GM12878 (cell line): Measurements from ENCODE around the gene CARD11. TPM values are rescaled to one million over a fixed set of nuclear protein-coding genes. Genes with fewer than 3 reads are reported as not detected.

Experiments
- ATAC-seq: fragments of 200-7000 bp; cut with Tn5 transposase; 3 replicates; pipeline ENCODE4 v1.9.1; 2020; ENCODE audit warnings: mild to moderate bottlenecking, moderate library complexity
- BruUV-seq: library from RNA; stranded (reverse); fragments of 400-500 nt; replicated peaks from 2 replicates; lab custom pipeline; 2021; lab: Mats Ljungman, UMichigan
- CTCF ChIA-PET: fragments of 300-600 bp; sonication (Branson Sonifier 250); formaldehyde crosslinking; extraction: SDS; loops from one replicate; lab custom pipeline; 2021; ENCODE audit warnings: inconsistent platforms; lab: Yijun Ruan, JAX
- POLR2A ChIA-PET: fragments of 350-600 bp; formaldehyde crosslinking; extraction: SDS; loops from one replicate; lab custom pipeline; 2021; ENCODE audit warnings: inconsistent platforms; lab: Charles Lee
- RAD21 ChIA-PET: fragments of 300-600 bp; sonication (Branson Sonifier 250); formaldehyde crosslinking; loops from one replicate; lab custom pipeline; 2023; ENCODE audit warnings: antibody characterized with exemption; ENCODE audit not compliant: unreplicated experiment; lab: Charles Lee
- SMC1A ChIA-PET: fragments of 300-600 bp; sonication (Branson Sonifier 250); formaldehyde crosslinking; loops from one replicate; lab custom pipeline; 2023; ENCODE audit not compliant: unreplicated experiment, uncharacterized antibody; lab: Charles Lee
- DNase-seq: peaks from one replicate; pipeline ENCODE4 v3.0.0-alpha.2; 2011; ENCODE audit warnings: low read depth, low spot score
- FAIRE-seq: peaks from 3 replicates; lab custom pipeline; 2011; peaks lifted over from hg19 to GRCh38; lab: Jason Lieb, UNC
- H2AFZ ChIP-seq: 2 replicates; pipeline ENCODE4 v1.6.0; 2011; ENCODE audit warnings: low read depth, low read length, control low read depth; ENCODE audit not compliant: control insufficient read depth
- H3K27ac ChIP-seq: 2 replicates; pipeline ENCODE4 v1.5.1; 2011; ENCODE audit warnings: control low read depth; ENCODE audit not compliant: control insufficient read depth, insufficient read depth
- H3K27me3 ChIP-seq, 2 experiments: replicated peaks in 1 of 2; 2 replicates each; pipeline versions ENCODE4 v1.6.0 to v1.6.1; 2011; ENCODE audit warnings: low read length in 1 of 2; ENCODE audit not compliant: control insufficient read depth in 2 of 2, insufficient read depth in 2 of 2
- H3K36me3 ChIP-seq, 2 experiments: 2 replicates each; pipeline ENCODE4 v1.5.1; 2011; ENCODE audit warnings: low read length in 1 of 2; ENCODE audit not compliant: control insufficient read depth in 2 of 2, insufficient read depth in 2 of 2
- H3K4me1 ChIP-seq: 2 replicates; pipeline ENCODE4 v1.6.1; 2011; ENCODE audit warnings: mild to moderate bottlenecking, low read length, moderate library complexity, mixed read lengths; ENCODE audit not compliant: control insufficient read depth, insufficient read depth
- H3K4me2 ChIP-seq: 2 replicates; pipeline ENCODE4 v1.6.0; 2011; ENCODE audit warnings: control low read depth; ENCODE audit not compliant: control insufficient read depth, insufficient read depth
- H3K4me3 ChIP-seq: fragments of 200-600 bp; sonication (generic); 2 replicates; pipeline ENCODE4 v1.5.1; 2016
- H3K79me2 ChIP-seq: 2 replicates; pipeline ENCODE4 v1.6.0; 2011; ENCODE audit warnings: low read length; ENCODE audit not compliant: control insufficient read depth, insufficient read depth
- H3K9ac ChIP-seq: 2 replicates; pipeline ENCODE4 v1.8.0; 2011; ENCODE audit warnings: low read length, control low read depth, mixed read lengths; ENCODE audit not compliant: control insufficient read depth, insufficient read depth
- H3K9me3 ChIP-seq: replicated peaks from 3 replicates; pipeline ENCODE4 v1.5.1; 2011; ENCODE audit warnings: mild to moderate bottlenecking, low read length; ENCODE audit not compliant: control insufficient read depth, insufficient read depth
- H4K20me1 ChIP-seq: 2 replicates; pipeline ENCODE4 v1.6.0; 2011; ENCODE audit not compliant: control insufficient read depth, insufficient read depth
- ATF2 ChIP-seq: IDR thresholded peaks from 2 replicates; pipeline ENCODE4 v1.6.1; 2012; ENCODE audit warnings: low read length, inconsistent platforms
- BCL11A ChIP-seq: IDR thresholded peaks from 2 replicates; pipeline ENCODE4 v1.6.1; 2011; ENCODE audit warnings: low read depth, low read length
- BCL3 ChIP-seq: IDR thresholded peaks from 2 replicates; pipeline ENCODE4 v1.6.1; 2011; ENCODE audit warnings: borderline replicate concordance, low read depth, mild to moderate bottlenecking, moderate library complexity, low read length; ENCODE audit not compliant: insufficient read depth, poor library complexity, severe bottlenecking
- CHD2 ChIP-seq: IDR thresholded peaks from 2 replicates; pipeline ENCODE4 v1.6.1; 2011; ENCODE audit warnings: low read depth, low read length, improper control_type of control experiment, borderline replicate concordance
- CREB1 ChIP-seq: IDR thresholded peaks from 2 replicates; pipeline ENCODE4 v1.6.1; 2012; ENCODE audit warnings: low read depth, mild to moderate bottlenecking, inconsistent platforms
- CREM ChIP-seq: IDR thresholded peaks from 2 replicates; pipeline ENCODE4 v1.6.1; 2014; ENCODE audit warnings: antibody characterized with exemption, low read depth
- EED ChIP-seq: sonication (generic); IDR thresholded peaks from 2 replicates; pipeline ENCODE4 v1.6.1; 2016; ENCODE audit warnings: antibody characterized with exemption, low read depth
- EP300 ChIP-seq, 2 experiments: fragments of 150-350 bp in 1 of 2; IDR thresholded peaks; 2 replicates each; pipeline ENCODE4 v1.6.1; 2011 to 2012; ENCODE audit warnings: low read depth in 2 of 2, low read length in 2 of 2, borderline replicate concordance in 1 of 2, improper control_type of control experiment in 1 of 2, inconsistent platforms in 1 of 2; ENCODE audit not compliant: control insufficient read depth in 1 of 2
- IKZF1 ChIP-seq: fragments of 450-650 bp; conservative IDR thresholded peaks from 2 replicates; pipeline ENCODE4 v1.6.1; 2017; ENCODE audit warnings: antibody characterized with exemption, mild to moderate bottlenecking
- IRF3 ChIP-seq: fragments of 450-650 bp; IDR thresholded peaks from 2 replicates; pipeline ENCODE4 v1.6.1; 2014; ENCODE audit warnings: mild to moderate bottlenecking
- IRF4 ChIP-seq: IDR thresholded peaks from 2 replicates; pipeline ENCODE4 v1.6.1; 2011; ENCODE audit warnings: low read depth, low read length
- JUNB ChIP-seq: IDR thresholded peaks from 2 replicates; pipeline ENCODE4 v1.6.1; 2016; ENCODE audit warnings: antibody characterized with exemption, mild to moderate bottlenecking
- MEF2A ChIP-seq: IDR thresholded peaks from 2 replicates; pipeline ENCODE4 v1.6.1; 2011; ENCODE audit warnings: low read depth, mild to moderate bottlenecking, low read length, moderate library complexity; ENCODE audit not compliant: insufficient read depth
- NR2C2 ChIP-seq: IDR thresholded peaks from 2 replicates; pipeline ENCODE4 v1.6.1; 2011; ENCODE audit warnings: borderline replicate concordance, low read depth; ENCODE audit not compliant: control insufficient read depth, insufficient read length
- RAD21 ChIP-seq: IDR thresholded peaks from 2 replicates; pipeline ENCODE4 v1.6.1; 2011; ENCODE audit warnings: mild to moderate bottlenecking, low read depth, low read length, moderate library complexity; ENCODE audit not compliant: insufficient read depth
- RELA ChIP-seq: fragments of 450-650 bp; IDR thresholded peaks from 2 replicates; pipeline ENCODE4 v1.8.0; 2014; ENCODE audit warnings: borderline replicate concordance; ENCODE audit not compliant: partially characterized antibody
- SIX5 ChIP-seq: IDR thresholded peaks from 2 replicates; pipeline ENCODE4 v1.6.1; 2011; ENCODE audit warnings: mild to moderate bottlenecking, low read depth, low read length, moderate library complexity; ENCODE audit not compliant: severe bottlenecking
- SP1 ChIP-seq: IDR thresholded peaks from one replicate; pipeline ENCODE4 v1.6.1; 2011; ENCODE audit warnings: low read depth, low read length
- TARDBP ChIP-seq: IDR thresholded peaks from 2 replicates; pipeline ENCODE4 v1.6.1; 2016; ENCODE audit warnings: borderline replicate concordance
- TCF12 ChIP-seq: IDR thresholded peaks from 2 replicates; pipeline ENCODE4 v1.6.1; 2011; ENCODE audit warnings: low read depth, mild to moderate bottlenecking, low read length
- TCF7 ChIP-seq: IDR thresholded peaks from 2 replicates; pipeline ENCODE4 v1.6.1; 2014; ENCODE audit warnings: antibody characterized with exemption, borderline replicate concordance
- ZNF384 ChIP-seq: IDR thresholded peaks from 2 replicates; pipeline ENCODE4 v1.6.1; 2012; ENCODE audit warnings: low read depth, mild to moderate bottlenecking, low read length, improper control_type of control experiment, borderline replicate concordance
- ZNF622 ChIP-seq: fragments of 450-650 bp; IDR thresholded peaks from 2 replicates; pipeline ENCODE4 v1.6.1; 2017; ENCODE audit warnings: mild to moderate bottlenecking, inconsistent platforms
- WGBS: methylation state at CpG from one replicate; pipeline ENCODE4 v1.1.6; 2016; ENCODE audit warnings: low lambda C conversion rate; ENCODE audit not compliant: insufficient replicate concordance, insufficient coverage; ENCODE audit errors: missing lambda C conversion rate; 5-methylcytosine and 5-hydroxymethylcytosine counted together
- in situ Hi-C: fragments of 300-500 bp; cut with MboI; formaldehyde crosslinking; loops from 9 replicates; pipeline ENCODE4 v1.14.3; 2018; ENCODE audit warnings: mixed read lengths
- intact Hi-C: fragments of 100-400 bp; cut with micrococcal nuclease; formaldehyde crosslinking; loops from one replicate; pipeline ENCODE4 v1.14.2; 2022; ENCODE audit not compliant: unreplicated experiment
- polyA plus RNA-seq, 11 experiments: library from polyadenylated mRNA; depleted of rRNA in 4 of 11; unstranded in 6 of 11; stranded (reverse) in 5 of 11; fragments of >200 nt; fragmentation: Nextera tagmentation in 4 of 11; fragmentation: Illumina TruSeq in 1 of 11; extraction: Ambion mirVana in 4 of 11; extraction: Trizol in 1 of 11; gene quantifications; 1 replicate in 1 of 11; 2 replicates in 10 of 11; pipeline versions ENCODE4 v1.2.1 to v1.2.3, GENCODE V29; 2011 to 2016; ENCODE audit warnings: inconsistent platforms in 2 of 11, missing spikeins in 2 of 11, low read depth in 1 of 11
- total RNA-seq, 4 experiments: library from RNA; depleted of rRNA in 3 of 4; stranded (reverse); fragments of >200 nt in 3 of 4; fragmentation: Illumina TruSeq in 1 of 4; extraction: Trizol in 1 of 4; gene quantifications; 2 replicates each; pipeline versions ENCODE4 v1.2.1 to v1.2.3, GENCODE V29; 2013 to 2021

The CARD11 gene
- total and polyA plus RNA-seq, 10 of the 15 experiments (the other 5 are each of a cell fraction or from before 2014, with no cell fraction given), result 0.27 to 72.0 (median 28.4) TPM

GRCh38 chr7:3078514-3078913 lies 34.8 kb upstream of the CARD11 start:
- ATAC-seq (peak; percentile 61), FAIRE-seq (no peak), DNase-seq (no peak)
- Histone ChIP-seq H3K4me3 (no peak overlapping the region), H3K4me1 (peaks cover 4% of the 10 kb centered on the region; the same call in 1 of the 2 replicates), H3K27ac (no peak overlapping the region), H2AFZ (peak overlapping the region; percentile 14), H4K20me1 (no peaks in the 10 kb centered on the region), H3K9me3 (peaks cover 3% of the 10 kb centered on the region; the same call in 2 of the 3 replicates), H3K4me2 (no peak overlapping the region), H3K9ac (no peak overlapping the region), H3K27me3 (no peaks in the 10 kb centered on the region), H3K36me3 (no peaks in the 10 kb centered on the region), H3K79me2 (no peaks in the 10 kb centered on the region)
- BruUV-seq, result no TSS peak
- RAD21 ChIA-PET, result interaction anchor here (0.8 to 2.1 kb wide), 2 partner anchors 12 to 13 kb away, joined by 3 to 8 read pairs; no protein-coding TSS in a partner anchor
- SMC1A ChIA-PET, result interaction anchor here (0.7 to 3.7 kb wide), 5 partner anchors 10 to 21 kb away, joined by 3 to 17 read pairs (median 4); no protein-coding TSS in a partner anchor
- 25% methylated on average over 7 of the region's 7 CpGs for WGBS
- intact Hi-C loops (no loop called here), in situ Hi-C loops (no loop called here)
- POLR2A ChIA-PET, result interaction anchor here (1.0 kb wide), 1 partner anchor 10 kb away, joined by 5 read pairs; no protein-coding TSS in a partner anchor
- CTCF ChIA-PET, result interaction anchor here (0.7 to 0.8 kb wide), 3 partner anchors 9 to 16 kb away, joined by 3 read pairs; no protein-coding TSS in a partner anchor
- TF ChIP-seq NR2C2 (no peak), RELA (no peak), TARDBP (no peak), IRF3 (no peak), TCF12 (no peak), BCL3 (no peak), SIX5 (no peak), IKZF1 (peak; percentile 62; the same call in 1 of the 2 replicates), ZNF622 (no peak), BCL11A (peak; percentile 54), ATF2 (peak; percentile 52; the same call in 1 of the 2 replicates), CHD2 (no peak), MEF2A (peak; percentile 43; the same call in 1 of the 2 replicates), ZNF384 (no peak), IRF4 (no peak), CREB1 (peak; percentile 93), TCF7 (no peak; the same call in 1 of the 2 replicates), RAD21 (no peak), EED (no peak; the same call in 1 of the 2 replicates), CREM (peak; percentile 94), EP300 (IDR thresholded peaks at IDR 0.05; ENCODE audit: borderline replicate concordance in 1 of 2, control insufficient read depth in 1 of 2, low read depth in 2 of 2, low read length in 2 of 2) (peak in 1 of 2 experiments; percentile 14; a peak in 1 of 4 replicates), SP1 (no peak), JUNB (no peak)
